A673 (cell line): Measurements from ENCODE around the gene NDC80.

ENCODE experiments used
- CTCF ChIP-seq: fragments of 300-800, 200-600 bp; sonication (generic); conservative IDR thresholded peaks from 2 replicates; pipeline ENCODE4 v1.5.1; 2017; ENCODE audit warnings: low read depth, mild to moderate bottlenecking, antibody characterized with exemption, low read length, moderate library complexity, mixed read lengths
- EZH2 ChIP-seq: fragments of 200-600 bp; sonication (generic); IDR thresholded peaks from 2 replicates; pipeline ENCODE4 v1.6.1; 2017; ENCODE audit warnings: borderline replicate concordance, low read depth, mild to moderate bottlenecking, mixed read lengths, antibody characterized with exemption, low read length; ENCODE audit not compliant: poor library complexity, severe bottlenecking

- TF ChIP-seq CTCF, result no peak
- no peak for TF ChIP-seq EZH2
Observed at GRCh38 chr18:2610549-2610948, 39.2 kb downstream of the NDC80 start.
